Spleen (tissue), 7 donors: Measurements from ENCODE around the gene TENM4.

ENCODE experiments used
- CTCF ChIP-seq, 11 experiments: fragments of 200-600 bp in 7 of 11; fragments of 450-650 bp in 4 of 11; sonication (generic) in 4 of 11; IDR thresholded peaks in 8 of 11; conservative IDR thresholded peaks in 3 of 11; 1 replicate in 7 of 11; 2 replicates in 4 of 11; pipeline versions ENCODE4 v1.4.0 to v1.8.0; 2016 to 2021; ENCODE audit warnings: antibody characterized with exemption in 11 of 11, inconsistent platforms in 4 of 11, mild to moderate bottlenecking in 1 of 11
- POLR2A ChIP-seq, 3 donors: fragments of 450-650 bp; IDR thresholded peaks; one replicate each; pipeline ENCODE4 v1.5.1; 2017; ENCODE audit warnings: antibody characterized with exemption in 3 of 3, mild to moderate bottlenecking in 1 of 3
- donor health status: DM: no; HTN: no; CAD: no; lungs with moderate emphysema.
- donor health status: DM: no; HTN: no; CAD: no.
- donor health status: DM: no; HTN: no; CAD: no.

GRCh38 chr11:78810559-78811009 lies 630.2 kb downstream of the TENM4 start:
- no peak for TF ChIP-seq CTCF (IDR thresholded peaks at IDR 0.05 in 8 of 11, conservative IDR thresholded peaks at IDR 0.05 in 3 of 11)
- no peak for TF ChIP-seq POLR2A (IDR thresholded peaks at IDR 0.05)
